Measurements from ENCODE around the gene ZNF302. TPM values are rescaled to one million over a fixed set of nuclear protein-coding genes. Genes with fewer than 3 reads are reported as not detected.
"Not testable (repeated sequence)": the region's sequence is repeated elsewhere in the genome, so short reads cannot be mapped to it uniquely, and the experiment has no call there.

Gene ZNF302
- total RNA-seq, 1 experiment from 2014 or later = 12.2 TPM

DNA sequence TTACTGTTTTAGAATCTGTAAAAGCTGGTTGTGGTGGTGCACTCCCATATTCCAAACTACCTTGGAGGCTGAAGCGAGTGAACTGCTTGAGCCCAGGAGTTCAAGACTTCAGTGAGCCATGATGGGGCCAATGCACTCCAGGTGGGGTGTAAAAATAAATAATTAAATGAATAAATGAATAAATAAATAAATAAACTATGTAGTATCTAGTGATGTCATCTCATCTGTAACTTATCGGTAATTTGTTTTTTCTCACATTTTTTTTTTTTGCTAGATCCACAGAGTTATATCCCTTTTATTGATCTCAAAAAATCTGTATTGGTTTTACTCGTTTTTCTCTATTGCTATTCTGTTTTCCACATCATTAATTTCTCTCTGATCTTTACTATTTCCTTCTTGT is 5.5 kb upstream of the ZNF302 start:
- DNase-seq (ENCODE audit: low read depth) = no peak

DNA sequence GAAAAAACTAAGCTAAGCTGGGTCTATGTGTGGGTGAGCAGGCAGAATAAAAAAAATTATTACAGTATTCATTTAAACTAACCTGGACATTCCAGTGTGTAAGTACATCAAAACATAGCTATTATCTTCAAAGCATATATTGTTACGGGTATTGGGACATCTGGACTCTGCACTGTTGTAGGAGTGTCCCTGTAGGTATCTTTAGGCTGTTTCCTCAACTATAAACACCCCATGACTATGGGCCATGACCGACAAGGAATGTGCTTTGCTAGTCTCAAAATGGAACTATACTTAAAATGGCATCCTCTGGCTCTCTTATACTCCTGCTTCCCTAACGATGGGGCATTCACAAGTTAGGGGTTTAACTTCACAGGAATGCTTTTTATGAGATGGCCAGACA is 3.9 kb upstream of the ZNF302 start:
- DNase-seq (ENCODE audit: low read depth) = no peak

DNA sequence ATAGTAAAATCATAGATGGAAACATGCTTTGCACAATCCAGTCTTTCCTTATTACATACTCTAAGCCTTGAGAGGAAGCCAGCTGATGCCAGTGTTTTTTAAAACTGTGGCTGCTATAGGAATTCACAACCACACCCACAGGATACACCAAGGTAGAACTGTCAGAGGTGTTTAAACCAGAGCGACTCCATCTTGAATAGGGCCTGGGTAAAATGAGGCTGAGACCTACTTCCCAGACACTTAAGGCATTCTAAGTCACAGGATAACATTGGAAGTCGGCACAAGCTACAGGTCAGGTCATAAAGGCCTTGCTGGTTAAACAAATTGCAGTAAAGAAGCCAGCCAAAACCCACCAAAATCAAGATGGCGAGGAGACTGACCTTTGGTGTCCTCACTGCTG is 2.2 kb upstream of the ZNF302 start:
- DNase-seq (ENCODE audit: low read depth) = no peak

DNA sequence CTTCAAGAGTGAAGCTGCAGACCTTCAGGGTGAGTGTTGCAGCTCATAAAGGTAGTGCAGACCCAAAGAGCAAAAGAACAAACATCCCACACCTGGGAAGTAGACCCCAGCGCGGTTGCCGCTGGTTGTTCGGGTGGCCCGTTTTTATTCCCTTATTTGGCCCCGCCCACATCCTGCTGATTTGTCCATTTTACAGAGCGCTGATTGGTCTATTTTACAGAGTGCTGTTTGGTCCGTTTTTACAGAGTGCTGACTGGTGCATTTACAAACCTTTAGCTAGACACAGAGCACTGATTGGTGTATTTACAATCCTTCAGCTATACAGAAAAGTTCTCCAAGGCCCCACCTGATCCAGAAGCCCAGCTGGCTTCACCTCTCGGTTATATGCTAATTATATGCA is 1.6 kb upstream of the ZNF302 start:
- no peak for DNase-seq (ENCODE audit: low read depth)

DNA sequence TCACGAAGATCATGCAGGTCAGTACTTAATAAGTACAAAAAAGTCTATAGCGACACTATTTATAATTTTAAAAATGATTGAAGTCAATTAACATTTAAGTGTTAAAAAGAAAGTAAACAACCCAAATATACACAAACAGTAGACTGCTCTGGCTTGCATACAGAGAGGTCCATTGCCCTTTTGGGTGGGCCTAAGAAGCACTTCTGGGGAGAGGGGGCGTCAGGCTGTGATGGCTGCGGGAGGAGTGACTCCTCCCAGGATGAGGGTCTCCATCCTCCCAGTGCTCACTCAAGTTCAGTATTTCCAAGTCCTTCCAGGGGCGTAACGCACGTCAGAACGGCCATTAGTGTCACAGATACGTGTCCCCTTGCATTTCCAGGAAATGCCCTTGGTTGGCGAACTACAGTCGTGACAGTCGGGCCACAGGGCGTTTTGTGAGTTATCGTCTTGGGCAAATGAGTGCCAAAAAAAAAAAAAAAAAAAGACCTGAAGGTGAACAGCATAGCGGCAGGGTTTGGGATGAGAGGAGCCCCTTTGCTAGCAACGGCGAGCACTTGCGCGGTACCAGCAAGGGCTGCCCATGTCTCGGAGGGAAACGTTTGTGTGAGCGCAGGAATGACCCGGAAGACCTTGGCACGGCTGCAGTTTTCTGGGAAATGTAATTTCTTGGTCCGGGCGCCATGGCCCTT is 637 bp upstream of the ZNF302 start, which contains the start of gene SCGB2B2:
SCGB2B2 (minus strand) TSS at position 463 of the 689 bp plus-strand sequence. CDS start 82,596 bp downstream, outside the sequence.
- no peak for DNase-seq (ENCODE audit: low read depth)

DNA sequence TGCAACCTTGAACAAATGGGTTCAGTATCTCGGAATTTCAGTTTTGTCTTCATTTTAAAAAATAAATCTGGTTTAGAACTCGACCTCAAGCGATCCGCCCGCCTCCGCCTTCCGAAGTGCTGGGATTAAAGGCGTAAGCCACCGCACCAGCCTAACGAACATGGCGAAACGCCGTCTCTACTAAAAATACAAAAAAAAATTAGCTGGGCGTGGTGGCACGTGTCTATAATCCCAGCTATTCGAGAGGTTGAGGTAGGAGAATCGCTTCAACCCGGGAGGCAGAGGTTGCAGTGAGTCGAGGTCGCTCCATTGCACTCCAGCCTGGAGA is 571 bp downstream of the ZNF302 start:
- DNase-seq (ENCODE audit: low read depth) = no peak

DNA sequence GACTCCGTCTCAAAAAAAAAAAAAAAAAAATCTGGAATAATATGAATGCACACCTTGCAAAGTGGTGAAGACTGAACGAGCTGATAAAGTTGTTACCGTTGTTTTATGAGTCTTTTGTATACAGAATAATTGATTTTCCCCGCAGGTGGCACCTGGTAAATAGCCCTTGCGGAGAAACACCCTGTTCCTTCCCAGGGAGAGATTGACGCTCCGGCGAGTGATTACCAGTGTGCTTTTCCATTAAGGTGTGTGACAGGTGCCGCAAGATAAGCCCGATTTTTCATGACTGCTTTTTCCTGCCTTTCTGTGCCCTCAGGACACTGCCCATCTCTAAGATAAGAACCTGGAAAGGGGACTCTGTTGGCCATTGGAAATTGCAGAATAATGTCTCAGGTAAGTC is 943 bp downstream of the ZNF302 start:
- DNase-seq (ENCODE audit: low read depth) = no peak

DNA sequence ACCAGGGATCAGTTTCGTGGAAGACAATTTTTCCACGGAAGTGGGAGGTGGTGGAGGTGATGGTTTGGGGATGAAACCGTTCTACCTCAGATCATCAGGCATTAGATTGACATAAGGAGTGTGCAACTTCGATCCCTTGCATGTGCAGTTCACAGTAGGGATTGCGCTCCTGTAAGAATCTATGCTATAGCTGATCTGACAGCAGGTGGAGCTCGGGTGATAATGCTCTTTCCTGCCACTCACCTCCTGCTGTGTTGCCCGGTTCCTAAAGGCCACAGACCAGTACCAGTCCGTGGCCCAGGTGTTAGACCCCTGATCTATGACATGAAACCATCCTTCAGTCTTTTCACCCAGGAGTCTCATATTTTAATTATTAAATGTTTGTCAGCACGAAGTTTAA is 4.0 kb downstream of the ZNF302 start:
- DNase-seq (ENCODE audit: low read depth) = no peak

DNA sequence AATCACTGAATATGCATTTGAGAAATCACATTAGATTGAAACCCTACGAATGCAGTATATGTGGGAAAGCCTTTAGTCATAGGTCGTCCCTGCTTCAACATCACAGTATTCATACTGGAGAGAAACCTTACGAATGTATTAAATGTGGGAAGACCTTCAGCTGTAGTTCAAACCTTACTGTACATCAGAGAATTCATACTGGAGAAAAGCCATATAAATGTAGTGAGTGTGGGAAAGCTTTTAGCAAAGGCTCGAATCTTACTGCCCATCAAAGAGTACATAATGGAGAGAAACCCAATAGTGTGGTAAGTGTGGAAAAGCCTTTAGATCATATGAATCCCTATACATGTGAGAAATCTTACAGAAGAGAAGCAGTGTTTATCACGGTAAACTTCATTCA is 7.8 kb downstream of the ZNF302 start:
- not testable (repeated sequence) for DNase-seq (ENCODE audit: low read depth)

DNA sequence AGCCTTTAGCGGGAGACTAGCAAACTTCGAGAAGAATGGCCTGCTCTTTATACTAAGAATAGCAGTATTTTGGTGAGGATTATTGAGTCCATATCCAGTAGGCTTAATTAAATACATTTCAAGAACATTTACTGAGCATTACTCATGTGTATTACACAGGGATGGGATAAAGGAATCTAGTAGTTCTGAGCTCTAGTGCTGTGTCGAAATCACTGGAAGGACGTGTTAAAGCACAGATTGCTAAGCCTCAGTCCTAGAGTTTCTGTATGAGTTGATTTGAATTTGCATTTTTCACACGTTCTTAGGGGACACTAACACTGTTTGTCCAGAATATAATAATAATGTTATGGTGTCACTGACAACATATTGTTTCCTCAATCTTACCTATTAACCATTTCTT is 9.0 kb downstream of the ZNF302 start:
- DNase-seq (ENCODE audit: low read depth) = no peak

DNA sequence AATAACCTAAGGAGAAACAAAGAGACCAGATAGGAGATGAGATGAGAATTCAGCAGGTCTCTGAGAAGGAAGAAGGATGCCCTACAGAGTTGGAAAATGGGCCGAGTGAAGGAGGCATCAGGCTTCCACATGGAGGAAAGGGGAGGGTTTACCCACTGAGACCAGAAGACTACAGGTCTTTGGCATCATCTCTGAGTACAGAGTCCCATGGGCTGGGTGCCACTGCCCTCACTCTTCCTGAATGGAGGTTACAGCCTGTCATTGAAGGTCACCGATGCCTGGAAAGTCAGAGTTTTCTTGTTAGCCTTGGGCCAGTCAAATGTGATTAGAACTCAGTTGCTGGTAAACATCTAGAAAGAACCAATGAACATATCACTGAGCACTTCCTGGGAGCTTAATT is 9.9 kb downstream of the ZNF302 start:
- DNase-seq (ENCODE audit: low read depth) = no peak

DNA sequence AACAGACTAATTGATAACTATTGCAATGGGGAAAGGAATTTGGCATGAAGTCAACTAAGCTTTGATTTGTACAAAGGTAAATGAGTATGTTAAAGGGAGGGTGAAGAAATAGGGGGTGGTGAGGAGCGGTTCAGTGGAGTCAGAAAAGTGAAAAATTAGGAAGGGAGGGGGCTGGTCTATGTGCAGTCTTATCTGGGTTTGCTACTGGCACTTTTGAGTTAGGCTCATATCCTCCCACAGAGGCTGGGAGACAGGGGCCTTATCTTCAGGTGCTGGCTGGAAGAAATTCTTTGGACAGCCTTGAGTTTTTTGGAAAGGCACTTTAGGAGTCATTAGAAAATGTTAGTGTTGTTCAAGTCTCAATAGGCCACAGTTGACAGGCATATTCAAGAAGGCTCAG is 11.1 kb downstream of the ZNF302 start:
- no peak for DNase-seq (ENCODE audit: low read depth)

DNA sequence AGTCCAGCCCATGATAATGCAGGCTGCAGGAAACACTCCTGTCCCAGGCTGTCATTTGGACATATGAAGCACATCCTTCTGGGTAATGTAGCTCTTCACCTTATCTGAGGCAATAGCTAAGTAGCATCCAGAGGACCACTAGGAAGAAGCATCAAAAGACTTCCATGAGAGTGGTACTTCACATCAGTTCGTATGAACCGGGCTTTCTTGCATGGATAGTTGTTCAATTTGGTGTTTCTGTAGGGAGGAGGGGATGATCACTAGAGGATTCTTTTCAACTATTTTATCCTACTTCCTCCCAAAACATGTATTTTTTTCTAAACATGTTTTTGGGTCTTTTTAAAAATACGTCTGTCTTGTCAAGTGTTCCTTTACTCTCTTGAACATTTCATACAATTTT is 12.9 kb downstream of the ZNF302 start:
- no peak for DNase-seq (ENCODE audit: low read depth)

DNA sequence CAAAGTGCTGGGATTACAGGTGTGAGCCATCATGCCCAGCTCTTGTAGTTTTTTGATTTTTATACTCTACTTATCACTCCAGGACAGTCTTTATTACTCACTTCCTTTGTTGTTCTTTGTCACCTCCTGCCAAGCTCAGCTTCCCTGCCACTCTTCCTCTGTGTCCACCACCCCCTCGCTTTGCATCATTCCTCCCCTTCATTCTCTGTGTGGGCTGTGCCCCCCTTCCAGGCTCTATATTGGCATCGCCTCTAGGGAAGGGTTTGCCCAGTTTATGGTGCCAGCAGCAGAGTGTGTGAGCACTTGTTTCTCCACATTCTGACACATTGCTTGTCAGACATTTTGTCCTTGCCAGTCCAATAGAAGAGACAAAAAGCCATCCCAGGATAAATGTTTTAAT is 15.1 kb downstream of the ZNF302 start:
- no peak for DNase-seq (ENCODE audit: low read depth)

DNA sequence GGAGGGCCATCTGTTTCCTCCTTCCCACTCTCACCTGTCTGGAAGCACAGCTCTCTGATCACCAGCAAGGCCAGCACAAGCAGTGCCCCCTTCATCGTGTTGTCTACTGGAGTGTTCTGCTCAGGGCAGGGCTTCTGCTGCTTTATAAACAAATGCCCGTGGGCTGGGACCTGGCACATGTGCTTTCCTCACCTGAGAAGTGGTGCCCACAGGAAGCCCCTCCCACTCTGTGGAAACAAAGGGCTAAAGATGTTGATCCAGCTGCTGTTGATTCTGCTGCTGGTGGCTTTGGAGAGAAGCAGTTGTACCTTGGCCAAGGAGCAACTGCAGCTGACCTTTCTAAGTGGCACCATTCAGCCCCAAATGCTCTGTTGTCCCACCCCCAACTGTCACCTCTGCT is 30.2 kb downstream of the ZNF302 start:
- DNase-seq (ENCODE audit: low read depth) = no peak

DNA sequence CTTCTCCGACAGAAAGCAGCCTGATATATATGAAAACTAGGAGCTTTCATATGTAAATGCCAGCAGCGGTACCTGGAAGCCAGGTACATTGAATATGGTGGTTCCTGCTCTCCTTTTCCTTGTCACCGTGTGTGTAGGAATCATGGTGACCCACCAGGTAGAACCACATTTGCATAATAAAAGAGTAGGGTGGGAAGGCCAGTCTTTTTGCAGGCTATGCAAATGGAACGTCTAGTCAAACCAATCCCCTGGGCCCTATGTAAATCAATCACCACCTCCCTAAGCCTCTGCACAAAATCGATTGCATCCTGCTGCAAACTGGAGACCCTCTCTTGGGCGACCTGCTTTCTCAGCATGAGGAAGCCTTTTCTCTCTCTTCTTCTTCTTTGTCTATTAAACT is 34.4 kb downstream of the ZNF302 start:
- DNase-seq (ENCODE audit: low read depth) = no peak

DNA sequence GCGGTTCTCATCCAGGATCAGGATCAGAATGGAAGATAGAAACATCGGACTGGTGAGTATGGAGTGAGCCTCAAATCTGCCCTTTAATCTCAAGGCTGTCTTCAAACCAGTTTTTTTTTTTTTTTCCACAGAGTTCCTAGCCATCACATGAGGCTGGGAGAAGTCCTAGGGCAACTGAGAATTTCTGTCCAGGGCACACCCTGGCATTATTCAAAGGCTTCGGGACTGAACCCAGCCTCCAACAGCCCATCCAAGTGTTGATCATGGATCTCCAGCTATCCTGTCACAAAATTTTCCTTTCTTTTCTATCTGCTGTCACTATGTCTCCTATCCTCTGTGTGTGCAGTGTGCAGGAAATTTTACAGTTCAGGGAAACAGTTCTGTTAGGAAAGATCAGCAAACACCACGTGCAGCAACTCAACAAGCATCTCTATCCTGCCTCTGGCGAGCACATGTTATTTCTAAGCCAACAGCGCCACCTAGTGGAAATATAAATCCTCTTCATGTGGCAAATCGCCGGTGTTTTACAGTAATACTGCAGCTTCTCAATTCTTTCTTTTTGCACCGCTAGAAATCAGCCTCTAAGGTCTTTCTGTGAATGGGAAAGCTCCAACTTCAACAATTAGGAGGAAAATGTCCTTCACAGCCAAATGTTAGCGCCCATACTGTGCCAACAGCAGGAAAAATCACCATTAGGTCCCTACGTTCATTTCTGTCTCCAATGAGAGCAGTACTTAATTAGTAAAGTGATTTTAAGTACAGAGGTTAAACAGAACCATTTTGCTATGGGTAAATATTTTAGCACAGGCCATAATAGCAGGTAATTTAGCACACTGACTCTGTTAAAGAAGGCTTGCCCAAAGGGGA is 35.1 kb downstream of the ZNF302 start:
- DNase-seq (ENCODE audit: low read depth) = peak; percentile 65

DNA sequence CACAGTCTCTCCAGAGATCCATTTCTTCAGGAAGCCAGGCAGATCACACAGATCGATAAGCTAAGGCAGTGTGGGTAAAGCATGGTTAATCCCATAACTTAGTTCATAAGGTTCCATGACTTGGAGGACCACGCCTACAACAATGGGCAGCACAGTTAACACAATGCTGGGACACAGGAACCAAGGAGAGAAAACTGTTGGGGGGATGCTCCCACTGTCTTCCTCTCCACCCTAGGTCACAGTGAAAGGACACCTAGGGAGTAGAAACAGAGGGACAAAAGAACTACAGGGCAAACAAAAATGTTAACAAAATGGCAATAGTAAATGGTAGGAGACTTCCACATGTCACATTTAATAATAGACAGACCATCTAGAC is 35.8 kb downstream of the ZNF302 start:
- DNase-seq (ENCODE audit: low read depth) = no peak

DNA sequence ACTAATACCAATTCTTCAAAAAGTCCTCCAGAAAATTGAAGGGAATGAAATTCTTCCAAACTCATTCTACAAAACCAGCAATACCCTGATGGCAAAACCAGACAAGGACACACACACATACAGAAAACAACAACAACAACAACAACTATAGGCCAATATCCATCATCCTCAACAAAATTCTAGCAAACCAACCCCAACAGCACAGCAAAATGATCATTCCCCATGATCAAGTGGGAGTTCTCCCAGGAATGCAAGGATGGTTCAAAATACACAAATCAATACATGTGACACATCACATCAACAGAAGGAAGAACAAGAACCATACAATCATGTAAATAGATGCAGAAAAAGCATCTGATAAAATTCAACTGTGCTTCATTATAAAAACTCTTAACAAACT is 37.9 kb downstream of the ZNF302 start:
- DNase-seq (ENCODE audit: low read depth) = no peak

DNA sequence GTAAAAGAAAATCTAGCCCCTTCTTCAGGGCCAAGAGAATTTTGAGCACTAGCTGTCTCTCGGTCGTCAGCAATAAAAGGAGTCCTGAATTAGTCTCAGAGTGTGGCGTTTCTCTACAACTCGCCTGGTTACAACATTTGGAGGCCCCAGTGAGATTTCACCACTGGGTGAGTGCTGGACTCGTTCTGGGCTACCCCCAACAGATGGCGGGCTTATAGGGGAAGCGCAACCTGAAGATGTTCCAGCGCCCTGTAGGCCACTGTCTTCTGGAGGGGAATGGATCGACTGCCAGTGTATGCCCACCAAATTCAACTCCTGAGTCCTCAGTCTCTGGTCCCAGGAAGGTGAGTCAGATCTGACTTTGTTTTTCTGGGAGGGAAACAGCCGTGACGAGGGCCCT is 44.9 kb downstream of the ZNF302 start:
- DNase-seq (ENCODE audit: low read depth) = peak; percentile 38

DNA sequence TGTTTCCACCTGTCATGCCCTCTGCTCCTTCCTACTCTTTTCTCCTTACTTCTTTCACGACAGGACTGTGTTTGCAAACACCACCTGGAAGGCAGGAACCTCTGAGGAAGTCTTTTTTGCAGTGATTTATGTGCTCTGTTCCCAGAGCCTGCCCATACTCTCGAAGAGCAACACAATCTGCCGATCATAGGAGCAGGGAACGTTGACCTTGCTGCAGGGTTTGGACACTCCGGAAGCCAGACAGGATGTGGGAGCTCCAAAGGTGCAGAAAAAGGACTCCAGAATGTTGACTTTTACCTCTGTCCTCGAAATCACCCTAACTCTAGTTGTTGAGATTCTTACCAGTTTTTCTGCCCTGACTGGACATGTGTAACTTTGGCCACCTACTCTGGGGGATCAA is 47.9 kb downstream of the ZNF302 start:
- no peak for DNase-seq (ENCODE audit: low read depth)

DNA sequence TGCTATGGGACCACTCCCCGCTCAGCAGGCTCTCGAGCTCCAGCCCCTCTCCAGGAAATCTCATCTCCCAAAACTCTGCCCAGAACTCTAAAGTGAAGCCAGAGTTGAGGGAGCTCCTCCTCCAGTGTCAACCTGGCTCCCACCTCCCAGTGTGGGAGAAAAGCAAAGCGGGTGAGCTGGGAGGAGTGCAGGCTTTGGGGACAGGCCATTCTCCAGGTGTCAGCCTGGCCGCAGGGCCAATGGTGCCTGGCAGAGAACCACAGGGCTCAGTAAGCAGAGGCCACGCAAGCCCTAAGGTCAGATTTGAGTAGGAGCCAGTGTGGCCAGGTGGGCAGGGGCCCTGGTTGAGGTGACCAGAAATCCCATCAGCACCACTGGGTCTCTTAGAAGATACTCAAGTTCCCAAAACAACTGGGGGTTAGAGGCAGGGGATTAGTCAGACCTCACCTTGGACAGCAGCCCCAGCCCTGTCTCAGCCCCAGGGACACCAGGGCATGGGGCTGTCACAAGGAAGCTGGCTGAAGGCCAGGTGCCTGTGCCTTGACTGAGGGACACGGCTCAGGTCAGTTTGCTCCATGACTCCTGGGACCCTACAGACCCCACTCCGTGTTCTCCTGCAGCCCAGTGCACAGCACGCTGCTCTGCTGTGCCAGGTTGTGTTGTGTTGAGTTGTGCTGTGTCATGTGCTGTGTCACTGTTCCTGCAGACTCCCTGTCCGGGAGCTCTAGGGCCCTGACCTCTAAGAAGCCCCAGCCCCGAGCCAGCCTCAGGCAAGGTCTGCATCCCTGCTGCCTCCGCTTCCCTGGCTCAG is 53.7 kb downstream of the ZNF302 start:
- DNase-seq (ENCODE audit: low read depth) = no peak

DNA sequence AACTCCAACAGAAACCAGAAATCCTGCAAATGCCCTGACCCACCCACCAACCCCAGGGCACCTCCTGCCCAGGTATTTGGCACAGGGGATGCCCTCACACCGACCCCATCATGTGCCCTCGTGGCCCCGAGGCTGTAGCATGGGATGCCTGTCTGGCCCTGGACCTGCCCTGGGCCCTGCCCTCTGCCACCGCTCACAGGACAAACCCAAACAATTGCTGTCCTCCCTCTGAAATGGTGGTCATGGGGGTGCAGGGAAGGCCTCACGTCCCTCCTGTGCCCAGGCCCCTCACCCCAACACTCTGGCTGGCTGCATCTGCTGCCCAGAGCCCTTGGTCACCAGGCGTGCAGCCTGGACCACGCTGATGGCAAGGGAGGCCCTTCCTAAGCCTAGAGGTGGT is 54.5 kb downstream of the ZNF302 start:
- DNase-seq (ENCODE audit: low read depth) = no peak
